Dedifferentiated amniotic fluid mesenchymal stem cell (primary cell): ENCODE data around the gene SMG6.
A peak's percentile ranks its signal among the peaks of the same experiment; 100 is the strongest.

Experiments used
- DNase-seq: peaks from one replicate; pipeline ENCODE4 v3.0.0-alpha.2; 2016; ENCODE audit errors: extremely low spot score

The SMG6 gene

DNA sequence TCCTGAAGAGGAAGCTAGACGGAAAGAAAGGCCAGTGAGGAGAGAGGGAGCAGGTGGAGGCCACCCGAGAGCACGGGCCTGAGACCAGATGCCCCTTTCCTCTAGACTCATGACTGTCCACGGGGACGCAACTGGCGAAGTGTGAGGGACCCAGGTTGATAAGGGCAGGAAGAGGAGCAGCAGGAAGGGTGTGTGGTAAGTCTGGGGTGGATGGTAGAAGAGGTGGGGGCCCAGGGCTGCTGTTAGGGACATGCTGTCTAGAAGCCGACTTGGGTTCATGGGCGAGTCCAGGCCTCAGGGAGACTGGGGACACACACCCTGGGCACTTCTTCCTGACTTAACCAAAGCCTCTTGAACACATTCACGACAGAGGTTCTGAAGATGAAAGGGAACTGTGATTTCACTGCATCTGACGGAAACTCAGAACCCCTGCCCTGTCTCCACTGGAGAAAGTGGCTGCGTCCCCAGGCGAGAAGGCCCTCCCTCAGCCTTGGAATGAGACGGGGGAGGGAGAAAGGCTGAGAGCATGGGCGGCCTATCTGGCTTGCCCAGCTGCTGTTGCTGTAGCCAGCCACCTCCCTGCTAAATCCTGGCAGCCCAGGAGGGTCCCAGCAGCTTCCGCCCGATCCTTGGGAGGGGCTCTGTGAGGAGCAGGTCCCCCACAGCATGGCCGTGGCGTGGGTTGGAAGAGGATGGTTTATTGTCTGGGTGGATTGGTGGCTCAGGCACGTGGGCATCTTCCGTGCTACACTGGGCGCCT lies 242.7 kb downstream of the SMG6 start:
- no peak for DNase-seq

DNA sequence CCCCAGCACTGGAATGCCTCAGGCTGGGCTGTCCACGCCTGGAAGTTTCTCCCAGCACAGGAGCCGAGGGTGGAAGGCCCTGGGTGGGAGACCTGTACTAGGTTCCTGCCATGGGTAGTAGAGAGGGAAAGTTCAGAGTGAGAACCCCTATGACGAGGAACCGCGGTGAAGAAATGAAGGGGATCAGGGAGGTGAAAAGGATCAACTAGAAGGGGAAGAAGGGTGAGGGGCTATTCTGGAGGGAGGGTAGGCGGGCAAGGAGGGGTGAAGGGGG lies 243.3 kb downstream of the SMG6 start:
- DNase-seq = no peak

DNA sequence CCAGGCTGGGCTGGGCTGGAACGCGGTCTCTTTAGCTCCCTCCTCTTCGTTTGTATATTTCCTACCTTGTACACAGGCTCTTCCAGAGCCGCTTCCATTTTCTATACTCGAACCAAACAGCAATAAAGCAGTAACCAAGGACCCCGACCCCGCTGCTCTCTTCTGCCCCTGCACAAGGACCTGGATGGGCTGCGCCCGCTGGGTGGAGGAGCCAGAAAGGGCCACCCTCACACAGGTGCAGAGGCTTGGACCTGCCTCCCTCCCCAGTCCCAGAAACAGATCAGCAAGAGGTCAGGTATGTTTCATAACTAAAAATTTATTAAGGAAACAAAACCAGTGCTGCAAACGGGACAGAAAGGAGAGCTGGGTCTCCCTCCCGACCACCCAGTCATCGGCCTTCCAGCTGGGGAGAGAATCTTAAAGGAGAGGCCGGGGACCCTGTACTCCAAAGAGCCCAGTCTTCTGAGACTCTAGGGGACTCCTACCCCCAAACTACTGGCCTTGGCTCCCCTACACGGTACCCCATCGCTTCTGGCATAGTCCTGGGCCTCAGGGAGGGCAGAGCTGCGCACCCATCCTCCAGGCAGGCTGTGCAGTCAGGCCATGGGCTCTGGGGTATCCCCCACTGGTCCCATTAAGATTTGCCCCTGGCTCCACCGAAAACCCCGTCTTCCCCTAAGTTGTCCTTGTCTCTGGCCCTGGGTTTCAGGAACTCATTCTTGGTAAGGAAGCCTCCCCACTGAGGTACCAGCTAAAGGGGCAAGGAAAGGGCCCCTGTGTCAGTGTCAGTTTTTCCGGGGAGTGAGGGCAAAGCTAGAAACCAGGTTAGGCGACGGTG lies 243.8 kb downstream of the SMG6 start:
- DNase-seq = no peak

DNA sequence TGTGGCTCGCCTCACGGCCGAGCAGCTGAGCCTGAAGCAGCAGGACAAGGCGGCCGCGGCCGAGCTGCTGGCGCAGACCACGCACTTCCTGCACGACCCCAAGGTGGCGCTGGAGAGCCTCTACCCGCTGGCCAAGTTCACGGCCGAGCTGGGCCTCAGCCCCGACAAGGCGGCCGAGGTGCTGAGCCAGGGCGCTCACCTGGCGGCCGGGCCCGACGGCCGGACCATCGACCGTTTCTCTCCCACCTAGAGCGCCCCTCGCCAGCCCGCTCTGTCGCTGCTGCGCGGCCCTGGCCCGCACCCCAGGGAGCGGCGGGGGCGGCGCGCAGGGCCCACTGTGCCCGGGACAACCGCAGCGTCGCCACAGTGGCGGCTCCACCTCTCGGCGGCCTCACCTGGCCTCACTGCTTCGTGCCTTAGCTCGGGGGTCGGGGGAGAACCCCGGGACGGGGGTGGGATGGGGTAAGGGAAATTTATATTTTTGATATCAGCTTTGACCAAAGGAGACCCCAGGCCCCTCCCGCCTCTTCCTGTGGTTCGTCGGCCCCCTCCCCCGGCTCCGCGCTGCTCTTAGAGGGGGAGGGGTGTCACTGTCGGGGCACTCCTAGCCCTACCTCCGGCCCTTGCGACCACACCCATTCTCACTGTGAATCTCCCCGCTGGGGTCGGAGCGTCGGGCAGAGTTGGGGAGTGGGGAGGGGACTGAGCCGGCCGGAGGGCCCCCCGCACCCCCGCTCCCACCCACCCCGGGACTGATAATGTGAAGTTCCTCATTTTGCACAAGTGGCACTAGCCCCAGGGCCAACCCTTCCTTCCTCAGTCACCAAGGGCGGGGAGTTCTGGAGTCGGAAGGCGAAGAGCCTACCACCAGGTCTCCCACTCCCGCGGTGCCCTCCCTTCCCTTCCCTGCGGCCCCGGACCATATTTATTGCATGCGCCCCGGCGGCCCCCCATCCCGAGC lies 244.7 kb downstream of the SMG6 start:
- DNase-seq = no peak

GRCh38 chr17:2057760-2058585 lies 245.6 kb downstream of the SMG6 start:
- no peak for DNase-seq

DNA sequence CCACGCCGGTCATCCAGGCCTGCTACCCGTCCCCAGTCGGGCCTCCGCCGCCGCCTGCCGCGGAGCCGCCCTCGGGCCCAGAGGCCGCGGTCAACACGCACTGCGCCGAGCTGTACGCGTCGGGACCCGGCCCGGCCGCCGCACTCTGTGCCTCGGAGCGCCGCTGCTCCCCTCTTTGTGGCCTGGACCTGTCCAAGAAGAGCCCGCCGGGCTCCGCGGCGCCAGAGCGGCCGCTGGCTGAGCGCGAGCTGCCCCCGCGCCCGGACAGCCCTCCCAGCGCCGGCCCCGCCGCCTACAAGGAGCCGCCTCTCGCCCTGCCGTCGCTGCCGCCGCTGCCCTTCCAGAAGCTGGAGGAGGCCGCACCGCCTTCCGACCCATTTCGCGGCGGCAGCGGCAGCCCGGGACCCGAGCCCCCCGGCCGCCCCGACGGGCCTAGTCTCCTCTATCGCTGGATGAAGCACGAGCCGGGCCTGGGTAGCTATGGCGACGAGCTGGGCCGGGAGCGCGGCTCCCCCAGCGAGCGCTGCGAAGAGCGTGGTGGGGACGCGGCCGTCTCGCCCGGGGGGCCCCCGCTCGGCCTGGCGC lies 246.3 kb downstream of the SMG6 start:
- DNase-seq = no peak

DNA sequence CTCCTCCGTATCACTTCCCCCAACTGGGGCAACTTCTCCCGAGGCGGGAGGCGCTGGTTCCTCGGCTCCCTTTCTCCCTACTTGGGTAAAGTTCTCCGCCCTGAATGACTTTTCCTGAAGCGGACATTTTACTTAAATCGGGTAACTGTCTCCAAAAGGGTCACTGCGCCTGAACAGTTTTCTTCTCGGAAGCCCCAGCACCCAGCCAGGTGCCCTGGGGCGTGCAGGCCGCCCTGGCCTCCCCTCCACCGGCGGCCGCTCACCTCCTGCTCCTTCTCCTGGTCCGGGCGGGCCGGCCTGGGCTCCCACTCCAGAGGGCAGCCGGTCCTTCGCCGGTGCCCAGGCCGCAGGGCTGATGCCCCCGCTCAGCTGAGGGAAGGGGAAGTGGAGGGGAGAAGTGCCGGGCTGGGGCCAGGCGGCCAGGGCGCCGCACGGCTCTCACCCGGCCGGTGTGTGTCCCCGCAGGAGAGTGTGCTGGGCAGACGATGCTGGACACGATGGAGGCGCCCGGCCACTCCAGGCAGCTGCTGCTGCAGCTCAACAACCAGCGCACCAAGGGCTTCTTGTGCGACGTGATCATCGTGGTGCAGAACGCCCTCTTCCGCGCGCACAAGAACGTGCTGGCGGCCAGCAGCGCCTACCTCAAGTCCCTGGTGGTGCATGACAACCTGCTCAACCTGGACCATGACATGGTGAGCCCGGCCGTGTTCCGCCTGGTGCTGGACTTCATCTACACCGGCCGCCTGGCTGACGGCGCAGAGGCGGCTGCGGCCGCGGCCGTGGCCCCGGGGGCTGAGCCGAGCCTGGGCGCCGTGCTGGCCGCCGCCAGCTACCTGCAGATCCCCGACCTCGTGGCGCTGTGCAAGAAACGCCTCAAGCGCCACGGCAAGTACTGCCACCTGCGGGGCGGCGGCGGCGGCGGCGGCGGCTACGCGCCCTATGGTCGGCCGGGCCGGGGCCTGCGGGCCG lies 247.1 kb downstream of the SMG6 start:
- DNase-seq = no peak

DNA sequence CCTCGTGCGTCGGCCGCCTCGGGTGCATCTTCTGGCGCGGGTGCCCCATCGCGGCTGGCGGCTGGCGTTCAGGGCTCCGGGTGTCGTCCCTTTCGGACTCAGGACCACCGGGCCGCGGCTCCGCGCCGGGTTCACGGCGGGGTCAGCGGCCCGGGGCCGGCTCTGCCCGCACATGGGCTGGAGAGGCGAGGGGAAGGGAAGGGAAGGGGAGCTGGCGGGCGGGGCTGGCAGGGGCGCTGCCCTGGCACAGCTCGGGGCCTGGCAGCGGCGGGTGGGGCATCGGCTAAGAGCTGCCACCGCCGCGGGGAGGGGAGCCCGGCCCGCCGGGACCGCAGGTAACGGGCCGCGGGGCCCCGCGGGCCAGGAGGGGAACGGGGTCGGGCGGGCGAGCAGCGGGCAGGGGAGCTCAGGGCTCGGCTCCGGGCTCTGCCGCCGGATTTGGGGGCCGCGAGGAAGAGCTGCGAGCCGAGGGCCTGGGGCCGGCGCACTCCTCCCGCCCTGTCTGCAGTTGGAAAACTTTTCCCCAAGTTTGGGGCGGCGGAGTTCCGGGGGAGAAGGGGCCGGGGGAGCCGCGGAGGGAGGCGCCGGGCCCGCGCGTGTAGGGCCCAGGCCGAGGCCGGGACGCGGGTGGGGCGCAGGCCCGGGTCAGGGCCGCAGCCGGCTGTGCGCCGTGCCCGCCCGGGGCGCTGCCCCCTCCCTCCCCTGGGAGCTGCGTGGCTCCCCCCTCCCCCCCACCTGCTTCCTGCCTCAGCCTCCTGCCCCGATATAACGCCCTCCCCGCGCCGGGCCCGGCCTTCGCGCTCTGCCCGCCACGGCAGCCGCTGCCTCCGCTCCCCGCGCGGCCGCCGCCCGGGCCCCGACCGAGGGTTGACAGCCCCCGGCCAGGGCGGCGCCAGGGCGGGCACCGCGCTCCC lies 248.0 kb downstream of the SMG6 start:
- DNase-seq = no peak

DNA sequence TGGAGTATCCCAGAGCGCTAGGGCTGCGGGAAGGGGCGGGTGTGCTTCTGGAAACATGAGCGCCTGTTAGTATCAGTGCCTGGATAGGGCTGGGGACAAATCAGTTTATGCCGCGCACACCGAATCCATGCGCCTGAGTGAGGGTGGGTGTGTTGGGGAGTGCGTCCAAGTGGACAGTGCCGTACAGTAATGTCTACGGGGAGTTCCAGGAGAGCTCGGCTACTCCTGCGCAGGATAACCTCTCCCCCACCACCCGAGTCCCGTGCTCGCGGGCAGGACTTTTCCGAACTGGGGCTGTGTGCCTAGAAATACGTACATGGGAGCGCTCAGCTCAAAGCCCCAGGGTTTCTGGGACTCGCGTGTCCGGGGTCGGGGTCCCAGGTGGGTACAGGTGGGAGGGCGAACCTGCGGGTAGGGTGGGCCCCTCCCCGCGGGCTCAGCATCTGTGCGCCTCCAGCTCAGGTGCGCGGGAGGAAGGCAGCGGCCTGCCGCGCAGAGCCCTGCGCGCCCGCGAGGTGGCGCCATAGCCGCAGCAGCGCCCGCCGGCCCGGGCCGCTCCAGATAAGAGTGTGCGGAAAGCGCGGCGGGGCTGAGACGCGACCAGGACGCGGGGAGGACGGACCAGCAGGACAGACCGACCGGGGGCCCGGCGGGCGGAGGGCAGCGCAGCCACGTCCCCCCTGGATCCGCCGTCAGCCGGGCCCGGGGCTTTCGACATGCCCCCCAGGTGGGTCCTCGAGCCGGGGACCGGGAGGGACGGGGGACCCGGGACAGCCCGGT lies 248.9 kb downstream of the SMG6 start, which contains the start of gene HIC1:
Gene HIC1, plus strand, starts transcription at position 592 of the 780 bp plus-strand sequence. CDS start 1,588 bp downstream, outside the sequence.
- DNase-seq = peak; percentile 65

DNA sequence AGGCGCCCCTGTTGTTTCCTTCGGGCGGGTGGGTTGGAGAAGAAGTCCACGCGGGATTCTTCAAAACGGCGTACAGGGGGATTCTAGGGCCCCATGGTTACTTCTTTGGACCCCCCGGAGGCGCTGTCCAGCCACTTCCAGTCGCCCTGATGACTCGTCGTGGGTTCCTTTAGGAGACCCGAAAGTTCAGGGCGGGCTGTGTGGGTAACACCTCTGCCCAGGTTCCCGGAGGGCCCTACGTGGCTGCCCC lies 249.4 kb downstream of the SMG6 start:
- DNase-seq = no peak

GRCh38 chr17:2053380-2054261 lies 250.0 kb downstream of the SMG6 start:
- DNase-seq = peak; percentile 41

DNA sequence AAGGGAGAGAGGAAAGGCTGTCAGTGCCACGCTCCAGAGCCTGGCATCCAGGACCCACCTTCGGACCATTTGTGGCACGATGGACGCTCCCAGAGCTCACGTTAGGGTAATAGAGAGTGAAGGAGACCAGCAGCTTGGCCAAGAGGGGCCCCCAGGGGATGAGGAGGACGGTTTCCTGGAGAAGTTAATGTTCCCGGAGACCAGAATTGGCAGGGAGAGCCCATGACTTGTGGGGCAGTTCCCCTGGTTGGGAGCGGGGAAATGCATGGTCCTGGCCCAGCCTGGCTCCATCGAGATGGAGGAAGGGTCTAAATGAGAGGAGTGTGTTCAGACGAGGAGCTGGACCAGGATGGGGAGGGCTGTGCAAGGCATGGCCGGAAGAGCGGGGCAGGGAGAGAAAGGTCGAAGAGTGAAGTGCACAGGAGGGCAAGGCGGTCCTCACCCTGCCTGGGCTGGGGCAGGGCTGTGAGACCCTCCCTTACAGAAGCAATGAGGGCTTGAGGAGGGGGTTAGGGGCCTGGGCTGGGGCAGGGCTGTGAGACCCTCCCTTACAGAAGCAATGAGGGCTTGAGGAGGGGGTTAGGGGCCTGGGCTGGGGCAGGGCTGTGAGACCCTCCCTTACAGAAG lies 251.5 kb downstream of the SMG6 start:
- DNase-seq = no peak

DNA sequence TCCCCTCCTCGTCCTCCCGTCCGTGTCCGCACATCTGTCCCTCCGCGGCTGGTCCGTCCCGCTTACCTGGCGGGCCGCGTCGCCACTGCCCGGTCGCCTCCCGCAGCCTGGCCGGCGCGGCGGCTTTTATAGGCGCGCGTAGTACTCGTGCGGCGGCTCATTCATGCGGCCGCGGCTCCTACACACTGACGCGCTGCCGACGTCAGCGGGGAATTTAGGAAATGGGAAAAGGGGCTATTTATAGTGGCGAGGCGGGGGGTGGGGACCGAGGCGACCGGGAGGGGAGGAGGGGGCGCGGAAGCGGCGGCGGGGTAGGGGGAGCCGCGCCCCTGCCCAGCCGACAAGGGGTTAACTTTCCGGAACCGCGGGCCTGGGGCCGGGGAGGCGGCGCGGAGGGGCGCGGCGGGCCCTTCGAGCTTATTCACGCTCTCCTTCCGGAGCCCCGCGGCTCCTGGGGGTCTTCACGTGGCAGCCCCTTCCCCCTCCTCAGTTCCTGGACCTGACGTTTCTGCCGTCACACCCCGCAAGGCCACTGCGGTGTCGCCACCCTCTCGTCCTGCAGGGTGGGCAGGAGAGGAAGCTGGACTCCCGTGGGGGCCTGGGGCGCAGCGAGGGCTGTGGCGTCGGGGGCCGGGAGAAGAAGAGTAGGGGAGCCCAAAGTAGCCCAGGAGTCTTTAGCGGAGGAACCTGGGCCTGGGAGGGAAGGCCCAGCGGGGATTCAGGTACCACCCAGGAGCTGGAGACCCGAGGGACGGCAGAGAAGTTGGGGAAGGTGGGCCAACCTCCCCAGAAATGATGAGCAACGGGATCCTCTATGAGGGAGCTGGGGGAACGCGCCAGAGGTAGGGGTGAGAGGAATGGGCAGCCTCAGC lies 252.3 kb downstream of the SMG6 start:
- DNase-seq = no peak

GRCh38 chr17:2050300-2051060 lies 253.1 kb downstream of the SMG6 start:
- DNase-seq = no peak
